Measurements from ENCODE around the gene ZDHHC21. TPM values are rescaled to one million over a fixed set of nuclear protein-coding genes. Genes with fewer than 3 reads are reported as not detected.

Gene ZDHHC21
- total and polyA plus RNA-seq, 2 donors (not counting 3 experiments of a cell fraction or from before 2014, with no cell fraction given), result 7.2 to 25.9 TPM

DNA sequence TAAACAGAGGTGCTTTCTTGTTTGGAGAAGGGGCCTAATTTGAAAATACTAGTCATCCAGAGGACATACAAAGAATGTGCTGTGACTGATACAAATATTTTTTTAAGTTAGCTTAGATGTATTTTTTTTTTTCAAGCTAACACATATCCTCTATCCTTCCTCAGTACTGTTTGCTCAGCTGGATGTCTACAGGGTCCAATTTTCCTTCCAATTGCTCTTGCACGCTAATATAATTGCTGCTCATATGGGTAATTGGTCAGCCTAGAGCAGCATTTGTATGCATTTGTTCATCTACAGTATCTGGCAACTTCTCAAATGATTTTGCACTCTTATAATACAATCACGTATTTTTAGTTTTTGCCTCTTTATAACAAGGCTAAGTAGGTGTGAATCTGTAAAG is 84.7 kb downstream of the ZDHHC21 start:
- Histone ChIP-seq H3K9me3 (replicated peaks; ENCODE audit: control insufficient read depth, insufficient read depth, low read length) (no peaks in the 10 kb centered on the region), H3K27me3 (ENCODE audit: control insufficient read depth in 2 of 2, insufficient read depth in 2 of 2, low read length in 2 of 2) (no peaks in the 10 kb centered on the region), H3K4me1 (ENCODE audit: control insufficient read depth, extremely low read depth, insufficient read depth, low read length) (no peaks in the 10 kb centered on the region), H4K20me1 (replicated peaks; ENCODE audit: control insufficient read depth, extremely low read depth, insufficient read depth, low read length) (no peaks in the 10 kb centered on the region), H3K9me1 (replicated peaks; ENCODE audit: control insufficient read depth, extremely low read depth, insufficient read depth, low read length) (no peaks in the 10 kb centered on the region), H3K4me2 (ENCODE audit: insufficient read depth, low read length) (no peak overlapping the region), H3K36me3 (ENCODE audit: control insufficient read depth in 2 of 2, extremely low read depth in 1 of 2, insufficient read depth in 2 of 2, low read length in 2 of 2) (no peaks in the 10 kb centered on the region), H3K4me3 (replicated peaks in 1 of 3; ENCODE audit: insufficient read depth in 1 of 3, low read depth in 1 of 3, low read length in 3 of 3) (no peak overlapping the region), H3K79me2 (ENCODE audit: control insufficient read depth, insufficient read depth, low read length) (no peaks in the 10 kb centered on the region), H2AFZ (ENCODE audit: low read depth, low read length) (no peak overlapping the region), H3K27ac (ENCODE audit: insufficient read depth, low read depth, low read length) (no peak overlapping the region), H3K9ac (replicated peaks; ENCODE audit: extremely low read depth, insufficient read depth, low read length) (no peak overlapping the region)
- POLR2A ChIA-PET, result no interaction called here
- CTCF ChIA-PET, result interaction anchor here (1.0 to 3.3 kb wide), 4 partner anchors 9 to 161 kb away, joined by 3 to 12 read pairs (median 6); no protein-coding TSS in a partner anchor
- no TSS peak for BruUV-seq (replicated peaks)
- intact Hi-C loops (cut with micrococcal nuclease) (no loop called here), dilution Hi-C loops (cut with MboI; ENCODE audit: extremely low pct_ligation_motif_present, low sequenced_read_pairs) (no loop called here)
- DNase-seq (ENCODE audit: low read depth, low spot score) (peak; percentile 82), FAIRE-seq (no peak)
- no peak for TF ChIP-seq POLR2AphosphoS5 (IDR thresholded peaks at IDR 0.05; ENCODE audit: insufficient read depth, low read depth, low read length)
- no peak for TF ChIP-seq POLR2A (IDR thresholded peaks at IDR 0.05; ENCODE audit: low read depth, low read length)
- no peak for TF ChIP-seq FOS (IDR thresholded peaks at IDR 0.05; ENCODE audit: borderline replicate concordance, insufficient read depth, low read length)
- no peak for TF ChIP-seq MYC (IDR thresholded peaks at IDR 0.05; ENCODE audit: low read depth, low read length)
- TF ChIP-seq, protein P1, sequence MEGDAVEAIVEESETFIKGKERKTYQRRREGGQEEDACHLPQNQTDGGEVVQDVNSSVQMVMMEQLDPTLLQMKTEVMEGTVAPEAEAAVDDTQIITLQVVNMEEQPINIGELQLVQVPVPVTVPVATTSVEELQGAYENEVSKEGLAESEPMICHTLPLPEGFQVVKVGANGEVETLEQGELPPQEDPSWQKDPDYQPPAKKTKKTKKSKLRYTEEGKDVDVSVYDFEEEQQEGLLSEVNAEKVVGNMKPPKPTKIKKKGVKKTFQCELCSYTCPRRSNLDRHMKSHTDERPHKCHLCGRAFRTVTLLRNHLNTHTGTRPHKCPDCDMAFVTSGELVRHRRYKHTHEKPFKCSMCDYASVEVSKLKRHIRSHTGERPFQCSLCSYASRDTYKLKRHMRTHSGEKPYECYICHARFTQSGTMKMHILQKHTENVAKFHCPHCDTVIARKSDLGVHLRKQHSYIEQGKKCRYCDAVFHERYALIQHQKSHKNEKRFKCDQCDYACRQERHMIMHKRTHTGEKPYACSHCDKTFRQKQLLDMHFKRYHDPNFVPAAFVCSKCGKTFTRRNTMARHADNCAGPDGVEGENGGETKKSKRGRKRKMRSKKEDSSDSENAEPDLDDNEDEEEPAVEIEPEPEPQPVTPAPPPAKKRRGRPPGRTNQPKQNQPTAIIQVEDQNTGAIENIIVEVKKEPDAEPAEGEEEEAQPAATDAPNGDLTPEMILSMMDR (IDR thresholded peaks at IDR 0.05; ENCODE audit: extremely low read depth in 1 of 2, insufficient read depth in 1 of 2, low read depth in 1 of 2, low read length in 2 of 2), result no peak
- TF ChIP-seq GATA2 (IDR thresholded peaks at IDR 0.05; ENCODE audit: insufficient read depth, insufficient read length, low read depth, low read length), result no peak
- TF ChIP-seq, protein P2, sequence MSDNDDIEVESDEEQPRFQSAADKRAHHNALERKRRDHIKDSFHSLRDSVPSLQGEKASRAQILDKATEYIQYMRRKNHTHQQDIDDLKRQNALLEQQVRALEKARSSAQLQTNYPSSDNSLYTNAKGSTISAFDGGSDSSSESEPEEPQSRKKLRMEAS (IDR thresholded peaks at IDR 0.05; ENCODE audit: insufficient read depth, insufficient read length), result no peak
- TF ChIP-seq JUN (IDR thresholded peaks at IDR 0.05; ENCODE audit: borderline replicate concordance, insufficient read depth, insufficient read length, low read depth), result no peak
- TF ChIP-seq EZH2 (IDR thresholded peaks at IDR 0.05; ENCODE audit: borderline replicate concordance, low read depth, low read length, severe bottlenecking), result no peak
